Suprapubic skin (tissue), 4 donors: ENCODE measurements around the gene PNPLA2.

ENCODE experiments used
- CTCF ChIP-seq, 2 donors: fragments of 200-600 bp in 1 of 2; fragments of 450-650 bp in 1 of 2; sonication (generic) in 1 of 2; IDR thresholded peaks; one replicate each; pipeline ENCODE4 v1.5.1; 2016 to 2019; ENCODE audit warnings: antibody characterized with exemption in 2 of 2, mild to moderate bottlenecking in 1 of 2, moderate library complexity in 1 of 2
- EP300 ChIP-seq: sonication (generic); formaldehyde crosslinking; IDR thresholded peaks from one replicate; pipeline ENCODE4 v1.6.1; 2017; ENCODE audit warnings: antibody characterized with exemption
- POLR2A ChIP-seq, 2 donors: fragments of 450-650 bp; IDR thresholded peaks; one replicate each; pipeline ENCODE4 v1.6.1; 2017; ENCODE audit warnings: antibody characterized with exemption in 2 of 2, mild to moderate bottlenecking in 2 of 2, moderate library complexity in 2 of 2
- POLR2AphosphoS5 ChIP-seq, 3 donors: sonication (generic); formaldehyde crosslinking; IDR thresholded peaks; one replicate each; pipeline ENCODE4 v1.6.1; 2017; ENCODE audit warnings: antibody characterized with exemption in 3 of 3

GRCh38 chr11:862081-862661 lies 43.5 kb downstream of the PNPLA2 start:
- TF ChIP-seq CTCF (IDR thresholded peaks at IDR 0.05) (no peak), POLR2A (IDR thresholded peaks at IDR 0.05) (no peak), POLR2AphosphoS5 (IDR thresholded peaks at IDR 0.05) (no peak), EP300 (no peak)
